IMR-90 (cell line): ENCODE data around the gene ZFYVE28.

ENCODE experiments used
- BHLHE40 ChIP-seq: fragments of 150-350 bp; IDR thresholded peaks from 2 replicates; pipeline ENCODE4 v1.6.1; 2016; ENCODE audit warnings: mild to moderate bottlenecking, low read depth, low read length
- CHD1 ChIP-seq: IDR thresholded peaks from 2 replicates; pipeline ENCODE4 v1.6.1; 2012; ENCODE audit warnings: low read depth, low read length, improper control_type of control experiment
- MAFK ChIP-seq: IDR thresholded peaks from 2 replicates; pipeline ENCODE4 v1.6.1; 2012; ENCODE audit warnings: low read depth, low read length, improper control_type of control experiment
- MXI1 ChIP-seq: IDR thresholded peaks from 2 replicates; pipeline ENCODE4 v1.6.1; 2012; ENCODE audit warnings: low read depth, mild to moderate bottlenecking, low read length, moderate library complexity, borderline replicate concordance
- NFE2L2 ChIP-seq: fragments of 150-350 bp; IDR thresholded peaks from 2 replicates; pipeline ENCODE4 v1.6.1; 2016; ENCODE audit warnings: low read depth, mild to moderate bottlenecking, low read length
- POLR2A ChIP-seq: IDR thresholded peaks from 2 replicates; pipeline ENCODE4 v1.6.1; 2012; ENCODE audit warnings: mild to moderate bottlenecking, low read depth, low read length
- RAD21 ChIP-seq: IDR thresholded peaks from 2 replicates; pipeline ENCODE4 v1.6.1; 2012; ENCODE audit warnings: low read length, improper control_type of control experiment
- RCOR1 ChIP-seq: IDR thresholded peaks from 2 replicates; pipeline ENCODE4 v1.6.1; 2012; ENCODE audit warnings: mild to moderate bottlenecking, low read length, improper control_type of control experiment; ENCODE audit not compliant: insufficient replicate concordance
- RFX5 ChIP-seq: IDR thresholded peaks from 2 replicates; pipeline ENCODE4 v1.8.0; 2012; ENCODE audit warnings: low read depth, mild to moderate bottlenecking, low read length, moderate library complexity
- SMC3 ChIP-seq: fragments of 150-350 bp; IDR thresholded peaks from 2 replicates; pipeline ENCODE4 v1.6.1; 2016; ENCODE audit warnings: low read depth, mild to moderate bottlenecking, antibody characterized with exemption, low read length, moderate library complexity
- USF2 ChIP-seq: fragments of 150-350 bp; IDR thresholded peaks from 2 replicates; pipeline ENCODE4 v1.6.1; 2017; ENCODE audit warnings: mild to moderate bottlenecking, antibody characterized with exemption, low read length, low read depth
- TF ChIP-seq, protein P1 (sequence below): conservative IDR thresholded peaks from 2 replicates; pipeline ENCODE4 v1.5.1; 2012; ENCODE audit warnings: mild to moderate bottlenecking, low read depth, low read length, improper control_type of control experiment

- TF ChIP-seq, protein P1, sequence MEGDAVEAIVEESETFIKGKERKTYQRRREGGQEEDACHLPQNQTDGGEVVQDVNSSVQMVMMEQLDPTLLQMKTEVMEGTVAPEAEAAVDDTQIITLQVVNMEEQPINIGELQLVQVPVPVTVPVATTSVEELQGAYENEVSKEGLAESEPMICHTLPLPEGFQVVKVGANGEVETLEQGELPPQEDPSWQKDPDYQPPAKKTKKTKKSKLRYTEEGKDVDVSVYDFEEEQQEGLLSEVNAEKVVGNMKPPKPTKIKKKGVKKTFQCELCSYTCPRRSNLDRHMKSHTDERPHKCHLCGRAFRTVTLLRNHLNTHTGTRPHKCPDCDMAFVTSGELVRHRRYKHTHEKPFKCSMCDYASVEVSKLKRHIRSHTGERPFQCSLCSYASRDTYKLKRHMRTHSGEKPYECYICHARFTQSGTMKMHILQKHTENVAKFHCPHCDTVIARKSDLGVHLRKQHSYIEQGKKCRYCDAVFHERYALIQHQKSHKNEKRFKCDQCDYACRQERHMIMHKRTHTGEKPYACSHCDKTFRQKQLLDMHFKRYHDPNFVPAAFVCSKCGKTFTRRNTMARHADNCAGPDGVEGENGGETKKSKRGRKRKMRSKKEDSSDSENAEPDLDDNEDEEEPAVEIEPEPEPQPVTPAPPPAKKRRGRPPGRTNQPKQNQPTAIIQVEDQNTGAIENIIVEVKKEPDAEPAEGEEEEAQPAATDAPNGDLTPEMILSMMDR, result no peak
- no peak for TF ChIP-seq RCOR1
- TF ChIP-seq RAD21, result no peak
- TF ChIP-seq USF2, result no peak
- TF ChIP-seq BHLHE40, result no peak
- no peak for TF ChIP-seq POLR2A
- no peak for TF ChIP-seq MXI1
- TF ChIP-seq RFX5, result no peak
- TF ChIP-seq MAFK, result no peak
- no peak for TF ChIP-seq SMC3
- TF ChIP-seq CHD1, result no peak
- TF ChIP-seq NFE2L2, result no peak
Observed at GRCh38 chr4:2259541-2260343, 158.7 kb downstream of the ZFYVE28 start.
